ENCODE data around the gene OBP2B.
"Not testable (repeated sequence)": the region's sequence is repeated elsewhere in the genome, so short reads cannot be mapped to it uniquely, and the experiment has no call there.

The OBP2B gene

DNA sequence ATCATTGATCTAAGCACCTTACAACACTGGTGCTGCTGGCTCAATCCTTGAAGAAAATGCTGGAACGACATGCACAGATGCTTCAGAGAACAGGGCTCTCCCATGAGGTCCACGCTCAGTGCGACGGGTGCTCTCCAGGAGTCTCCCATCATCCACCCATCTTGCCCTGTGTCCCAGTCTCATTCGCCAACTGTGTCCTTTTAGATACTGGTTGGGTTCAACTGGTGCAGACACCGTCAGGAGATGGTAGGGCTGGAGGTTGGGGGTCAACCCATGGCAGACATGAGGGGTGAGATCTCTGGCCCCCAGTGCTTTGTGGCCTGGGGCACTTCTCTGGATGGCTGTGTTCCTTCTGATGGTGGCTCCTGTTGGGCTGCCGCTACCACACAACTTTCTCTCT lies 1.6 kb upstream of the OBP2B start:
- no peak for DNase-seq
- H2BK12ac ChIP-seq (ENCODE audit: low read length in 2 of 2) = no peak overlapping the region
- no peak overlapping the region for H3K27ac ChIP-seq (ENCODE audit: low read length, poor library complexity, severe bottlenecking)
- H3K36me3 ChIP-seq (ENCODE audit: control insufficient read depth in 1 of 2, insufficient read depth in 2 of 2, low read depth in 1 of 2, low read length in 2 of 2) = no peaks in the 10 kb centered on the region
- H3K79me1 ChIP-seq (replicated peaks; ENCODE audit: low read length, poor library complexity, severe bottlenecking) = no peaks in the 10 kb centered on the region
- H3K18ac ChIP-seq (ENCODE audit: low read depth in 1 of 2, low read length in 2 of 2) = no peak overlapping the region
- no peak overlapping the region for H2BK120ac ChIP-seq (ENCODE audit: low read depth, low read length)
- H3K14ac ChIP-seq (ENCODE audit: low read length in 2 of 2) = no peak overlapping the region
- peaks cover 2% of the 10 kb centered on the region for H3K9me3 ChIP-seq (ENCODE audit: control insufficient read depth, low read length)
- no peak overlapping the region for H2AFZ ChIP-seq (ENCODE audit: low read depth, low read length)
- no peak overlapping the region for H3K4me2 ChIP-seq (ENCODE audit: low read length, poor library complexity, severe bottlenecking)
- H3K9ac ChIP-seq (ENCODE audit: low read length) = no peak overlapping the region
- peaks cover 24 to 41% of the 10 kb centered on the region in 2 experiments for H3K27me3 ChIP-seq (ENCODE audit: control insufficient read depth in 1 of 2, insufficient read depth in 1 of 2, low read length in 2 of 2)
- H3K4ac ChIP-seq (ENCODE audit: low read depth in 1 of 2, low read length in 2 of 2) = no peak overlapping the region
- H3K4me1 ChIP-seq (ENCODE audit: control insufficient read depth, insufficient read depth, low read depth, low read length) = no peaks in the 10 kb centered on the region
- no peak overlapping the region for H2BK15ac ChIP-seq (ENCODE audit: low read depth, poor library complexity, severe bottlenecking)
- H4K91ac ChIP-seq (ENCODE audit: low read length) = no peak overlapping the region
- H3K23ac ChIP-seq (ENCODE audit: low read length in 2 of 2) = no peak overlapping the region
- H3K4me3 ChIP-seq (ENCODE audit: insufficient read depth in 1 of 2, low read depth in 1 of 2, low read length in 2 of 2) = no peak overlapping the region
- no peak overlapping the region for H2BK5ac ChIP-seq (ENCODE audit: low read depth, low read length, poor library complexity, severe bottlenecking)
- no peak overlapping the region for H2AK5ac ChIP-seq (ENCODE audit: low read length, severe bottlenecking)
- 95% methylated on average over 7 of the region's 7 CpGs for WGBS
- H4K8ac ChIP-seq (ENCODE audit: low read length) = no peak overlapping the region

GRCh38 chr9:133210202-133210532 lies 1.1 kb upstream of the OBP2B start:
- Histone ChIP-seq H3K36me3 (ENCODE audit: control insufficient read depth in 1 of 2, insufficient read depth in 2 of 2, low read depth in 1 of 2, low read length in 2 of 2) (no peaks in the 10 kb centered on the region), H3K23ac (ENCODE audit: low read length in 2 of 2) (no peak overlapping the region), H3K9me3 (ENCODE audit: control insufficient read depth, low read length) (peaks cover 2% of the 10 kb centered on the region), H3K14ac (ENCODE audit: low read length in 2 of 2) (no peak overlapping the region), H3K4me3 (ENCODE audit: insufficient read depth in 1 of 2, low read depth in 1 of 2, low read length in 2 of 2) (no peak overlapping the region), H3K4ac (ENCODE audit: low read depth in 1 of 2, low read length in 2 of 2) (no peak overlapping the region), H2AK5ac (ENCODE audit: low read length, severe bottlenecking) (no peak overlapping the region), H3K4me1 (ENCODE audit: control insufficient read depth, insufficient read depth, low read depth, low read length) (no peaks in the 10 kb centered on the region), H2BK120ac (ENCODE audit: low read depth, low read length) (no peak overlapping the region), H4K8ac (ENCODE audit: low read length) (no peak overlapping the region), H2BK15ac (ENCODE audit: low read depth, poor library complexity, severe bottlenecking) (no peak overlapping the region), H3K27me3 (ENCODE audit: control insufficient read depth in 1 of 2, insufficient read depth in 1 of 2, low read length in 2 of 2) (peaks cover 24 to 39% of the 10 kb centered on the region in 2 experiments), H3K9ac (ENCODE audit: low read length) (no peak overlapping the region), H3K27ac (ENCODE audit: low read length, poor library complexity, severe bottlenecking) (no peak overlapping the region), H3K79me1 (replicated peaks; ENCODE audit: low read length, poor library complexity, severe bottlenecking) (no peaks in the 10 kb centered on the region), H3K4me2 (ENCODE audit: low read length, poor library complexity, severe bottlenecking) (no peak overlapping the region), H2AFZ (ENCODE audit: low read depth, low read length) (no peak overlapping the region), H2BK12ac (ENCODE audit: low read length in 2 of 2) (no peak overlapping the region), H3K18ac (ENCODE audit: low read depth in 1 of 2, low read length in 2 of 2) (no peak overlapping the region), H4K91ac (ENCODE audit: low read length) (no peak overlapping the region), H2BK5ac (ENCODE audit: low read depth, low read length, poor library complexity, severe bottlenecking) (no peak overlapping the region)
- WGBS = 65% methylated on average over 7 of the region's 7 CpGs
- DNase-seq = no peak

- H3K4ac ChIP-seq (ENCODE audit: low read depth in 1 of 2, low read length in 2 of 2); H2BK5ac ChIP-seq (ENCODE audit: low read depth, low read length, poor library complexity, severe bottlenecking); H2AFZ ChIP-seq (ENCODE audit: low read depth, low read length); H3K4me1 ChIP-seq (ENCODE audit: control insufficient read depth, insufficient read depth, low read depth, low read length); H2BK120ac ChIP-seq (ENCODE audit: low read depth, low read length); H3K9me3 ChIP-seq (ENCODE audit: control insufficient read depth, low read length); H4K91ac ChIP-seq (ENCODE audit: low read length); H3K23ac ChIP-seq (ENCODE audit: low read length in 2 of 2); H4K8ac ChIP-seq (ENCODE audit: low read length); H3K9ac ChIP-seq (ENCODE audit: low read length); H3K27ac ChIP-seq (ENCODE audit: low read length, poor library complexity, severe bottlenecking); H2BK15ac ChIP-seq (ENCODE audit: low read depth, poor library complexity, severe bottlenecking); H3K79me1 ChIP-seq (replicated peaks; ENCODE audit: low read length, poor library complexity, severe bottlenecking); H3K18ac ChIP-seq (ENCODE audit: low read depth in 1 of 2, low read length in 2 of 2); H3K4me2 ChIP-seq (ENCODE audit: low read length, poor library complexity, severe bottlenecking); DNase-seq; H3K4me3 ChIP-seq (ENCODE audit: insufficient read depth in 1 of 2, low read depth in 1 of 2, low read length in 2 of 2); H3K36me3 ChIP-seq (ENCODE audit: control insufficient read depth in 1 of 2, insufficient read depth in 2 of 2, low read depth in 1 of 2, low read length in 2 of 2); H2AK5ac ChIP-seq (ENCODE audit: low read length, severe bottlenecking); H2BK12ac ChIP-seq (ENCODE audit: low read length in 2 of 2); H3K14ac ChIP-seq (ENCODE audit: low read length in 2 of 2): not testable (repeated sequence)
- peaks cover 24 to 43% of the 10 kb centered on the region in 2 experiments for H3K27me3 ChIP-seq (ENCODE audit: control insufficient read depth in 1 of 2, insufficient read depth in 1 of 2, low read length in 2 of 2)
- 85% methylated on average over 28 of the region's 29 CpGs for WGBS
Observed at GRCh38 chr9:133209327-133210201, 514 bp upstream of the OBP2B start.

- H3K36me3 ChIP-seq (ENCODE audit: control insufficient read depth in 1 of 2, insufficient read depth in 2 of 2, low read depth in 1 of 2, low read length in 2 of 2); H3K4me2 ChIP-seq (ENCODE audit: low read length, poor library complexity, severe bottlenecking); H3K23ac ChIP-seq (ENCODE audit: low read length in 2 of 2); H3K4me3 ChIP-seq (ENCODE audit: insufficient read depth in 1 of 2, low read depth in 1 of 2, low read length in 2 of 2); H3K9me3 ChIP-seq (ENCODE audit: control insufficient read depth, low read length); H2BK120ac ChIP-seq (ENCODE audit: low read depth, low read length); DNase-seq; H3K79me1 ChIP-seq (replicated peaks; ENCODE audit: low read length, poor library complexity, severe bottlenecking); H2BK12ac ChIP-seq (ENCODE audit: low read length in 2 of 2); H3K27ac ChIP-seq (ENCODE audit: low read length, poor library complexity, severe bottlenecking); H4K91ac ChIP-seq (ENCODE audit: low read length); H2AFZ ChIP-seq (ENCODE audit: low read depth, low read length); H2BK5ac ChIP-seq (ENCODE audit: low read depth, low read length, poor library complexity, severe bottlenecking); H3K4ac ChIP-seq (ENCODE audit: low read depth in 1 of 2, low read length in 2 of 2); H4K8ac ChIP-seq (ENCODE audit: low read length); H3K14ac ChIP-seq (ENCODE audit: low read length in 2 of 2); H3K9ac ChIP-seq (ENCODE audit: low read length); H2BK15ac ChIP-seq (ENCODE audit: low read depth, poor library complexity, severe bottlenecking); H3K4me1 ChIP-seq (ENCODE audit: control insufficient read depth, insufficient read depth, low read depth, low read length); H2AK5ac ChIP-seq (ENCODE audit: low read length, severe bottlenecking); H3K18ac ChIP-seq (ENCODE audit: low read depth in 1 of 2, low read length in 2 of 2): not testable (repeated sequence)
- 96% methylated on average over 10 of the region's 16 CpGs for WGBS
- H3K27me3 ChIP-seq (ENCODE audit: control insufficient read depth in 1 of 2, insufficient read depth in 1 of 2, low read length in 2 of 2) = peaks cover 24 to 52% of the 10 kb centered on the region in 2 experiments
Observed at GRCh38 chr9:133208171-133208879, 725 bp downstream of the OBP2B start.
